Thyroid gland (tissue), 4 donors: ENCODE measurements around the gene TMEM131.

Source experiments
- CTCF ChIP-seq, 6 experiments: fragments of 200-600 bp in 3 of 6; fragments of 450-650 bp in 3 of 6; sonication (generic) in 3 of 6; IDR thresholded peaks; one replicate each; pipeline ENCODE4 v1.5.1; 2016 to 2019; ENCODE audit warnings: antibody characterized with exemption in 6 of 6, mild to moderate bottlenecking in 2 of 6, inconsistent platforms in 1 of 6, moderate library complexity in 1 of 6
- POLR2A ChIP-seq, 2 donors: fragments of 450-650 bp; IDR thresholded peaks; one replicate each; pipeline ENCODE4 v1.6.1; 2017; ENCODE audit warnings: antibody characterized with exemption in 2 of 2, mild to moderate bottlenecking in 2 of 2, moderate library complexity in 1 of 2

- no peak for TF ChIP-seq CTCF (IDR thresholded peaks at IDR 0.05)
- no peak for TF ChIP-seq POLR2A (IDR thresholded peaks at IDR 0.05)
Observed at GRCh38 chr2:97906307-97906706, 89.4 kb downstream of the TMEM131 start.
